ENCODE measurements around the gene CMPK1.

The CMPK1 gene

DNA sequence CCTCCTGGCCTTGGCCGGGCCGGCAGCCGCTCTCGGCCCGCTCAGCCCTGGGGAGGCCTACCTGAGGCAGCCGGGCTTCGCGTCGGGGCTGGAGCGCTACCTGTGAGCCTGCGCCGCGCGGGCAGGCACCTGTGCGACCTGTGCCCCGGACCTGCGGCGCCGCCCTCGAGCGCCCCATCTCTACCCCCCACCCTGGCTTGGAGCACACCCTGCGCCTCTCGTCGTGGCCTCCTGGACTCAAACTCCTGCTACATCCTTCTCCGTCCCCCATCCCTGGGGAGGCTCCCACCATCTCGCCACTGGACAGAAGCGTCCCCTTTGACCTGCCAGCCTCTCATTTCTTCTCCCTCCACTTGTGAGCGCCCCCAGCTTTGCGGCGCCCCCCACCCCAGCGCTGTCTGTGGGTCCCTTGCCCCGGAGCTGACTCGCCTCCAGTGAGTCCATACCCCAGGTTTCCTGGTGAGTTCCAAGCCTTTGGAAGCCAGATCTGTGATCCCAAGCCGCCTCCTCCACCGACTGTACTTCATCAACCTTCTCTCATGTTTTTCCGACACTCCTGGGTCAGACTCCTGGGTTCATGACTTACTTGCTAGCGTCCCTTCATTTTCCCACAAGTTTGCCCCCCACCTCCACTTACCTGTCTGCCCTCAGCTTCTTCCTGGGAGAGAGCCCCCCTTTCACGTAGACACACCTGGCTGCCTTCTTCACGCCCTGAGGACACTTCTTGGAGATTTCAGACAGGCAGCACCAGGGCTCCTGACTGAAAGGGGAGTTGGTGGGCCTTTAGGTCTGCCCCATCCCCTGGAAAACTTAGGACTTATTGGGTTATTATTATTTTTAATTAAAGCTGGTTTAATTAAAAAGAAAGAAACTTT is 83.8 kb downstream of the CMPK1 start:
- in situ Hi-C loops (cut with HindIII; ENCODE audit: low sequenced_read_pairs): no loop called here
- no peak for DNase-seq (ENCODE audit: low read depth)
- H3K4me3 ChIP-seq (ENCODE audit: low read depth, low read length): no peak overlapping the region
- TF ChIP-seq, protein P1, sequence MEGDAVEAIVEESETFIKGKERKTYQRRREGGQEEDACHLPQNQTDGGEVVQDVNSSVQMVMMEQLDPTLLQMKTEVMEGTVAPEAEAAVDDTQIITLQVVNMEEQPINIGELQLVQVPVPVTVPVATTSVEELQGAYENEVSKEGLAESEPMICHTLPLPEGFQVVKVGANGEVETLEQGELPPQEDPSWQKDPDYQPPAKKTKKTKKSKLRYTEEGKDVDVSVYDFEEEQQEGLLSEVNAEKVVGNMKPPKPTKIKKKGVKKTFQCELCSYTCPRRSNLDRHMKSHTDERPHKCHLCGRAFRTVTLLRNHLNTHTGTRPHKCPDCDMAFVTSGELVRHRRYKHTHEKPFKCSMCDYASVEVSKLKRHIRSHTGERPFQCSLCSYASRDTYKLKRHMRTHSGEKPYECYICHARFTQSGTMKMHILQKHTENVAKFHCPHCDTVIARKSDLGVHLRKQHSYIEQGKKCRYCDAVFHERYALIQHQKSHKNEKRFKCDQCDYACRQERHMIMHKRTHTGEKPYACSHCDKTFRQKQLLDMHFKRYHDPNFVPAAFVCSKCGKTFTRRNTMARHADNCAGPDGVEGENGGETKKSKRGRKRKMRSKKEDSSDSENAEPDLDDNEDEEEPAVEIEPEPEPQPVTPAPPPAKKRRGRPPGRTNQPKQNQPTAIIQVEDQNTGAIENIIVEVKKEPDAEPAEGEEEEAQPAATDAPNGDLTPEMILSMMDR (IDR thresholded peaks at IDR 0.05; ENCODE audit: low read depth, low read length, missing control alignments): no peak

DNA sequence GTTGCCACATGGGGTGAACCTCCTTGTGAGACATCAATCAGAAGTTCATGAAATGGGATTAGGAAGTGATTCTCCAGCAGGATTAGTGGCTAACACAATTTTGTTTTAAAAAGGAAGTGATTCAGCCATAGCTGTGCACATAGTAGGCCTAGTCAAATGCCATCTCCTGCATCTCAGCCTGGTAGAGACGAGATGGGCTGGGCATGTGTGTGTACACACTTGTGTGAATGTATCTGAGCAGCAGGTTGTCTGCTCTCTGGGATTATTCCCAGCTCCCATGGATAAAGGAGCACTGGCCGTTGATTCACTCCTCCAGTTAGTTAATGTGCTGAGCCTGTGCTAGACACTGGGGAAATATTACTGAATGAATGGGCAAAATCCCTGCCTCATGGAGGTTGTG is 84.5 kb downstream of the CMPK1 start:
- in situ Hi-C loops (cut with HindIII; ENCODE audit: low sequenced_read_pairs): no loop called here
- TF ChIP-seq, protein P1 (IDR thresholded peaks at IDR 0.05; ENCODE audit: low read depth, low read length, missing control alignments): no peak
- no peak for DNase-seq (ENCODE audit: low read depth)
- H3K4me3 ChIP-seq (ENCODE audit: low read depth, low read length): no peak overlapping the region

DNA sequence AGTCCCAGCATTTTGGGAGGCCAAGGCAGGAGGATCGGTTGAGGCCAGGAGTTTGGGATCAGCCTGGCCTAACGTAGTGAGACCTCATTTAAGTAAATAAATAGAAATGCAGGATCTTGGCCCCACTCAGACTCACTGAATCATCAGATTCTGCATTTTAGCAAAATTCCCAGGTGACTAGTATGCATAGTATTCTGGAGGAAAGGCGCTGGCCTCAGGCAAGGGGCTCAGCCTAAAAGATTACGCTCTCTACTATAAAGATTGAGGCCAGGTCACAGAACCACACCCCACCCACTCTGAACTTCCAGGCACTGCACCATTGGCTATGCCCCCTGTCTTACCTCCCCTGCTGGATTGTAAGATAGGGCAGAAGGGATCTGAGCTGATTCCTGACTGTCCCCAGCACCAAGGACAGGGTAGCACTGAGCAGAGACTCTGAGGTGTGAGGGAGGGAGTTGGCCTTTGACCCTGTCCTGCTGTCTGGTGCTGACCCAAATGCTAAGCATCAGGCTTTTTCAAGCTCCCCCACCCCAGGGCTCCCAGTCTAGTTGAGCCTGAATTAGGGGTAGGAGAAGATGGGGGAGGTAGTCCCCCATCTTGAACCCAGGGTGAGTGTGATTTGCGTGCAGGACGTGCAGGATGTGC is 85.2 kb downstream of the CMPK1 start:
- no peak for DNase-seq (ENCODE audit: low read depth)
- H3K4me3 ChIP-seq (ENCODE audit: low read depth, low read length): no peak overlapping the region
- in situ Hi-C loops (cut with HindIII; ENCODE audit: low sequenced_read_pairs): no loop called here
- TF ChIP-seq, protein P1 (IDR thresholded peaks at IDR 0.05; ENCODE audit: low read depth, low read length, missing control alignments): no peak

DNA sequence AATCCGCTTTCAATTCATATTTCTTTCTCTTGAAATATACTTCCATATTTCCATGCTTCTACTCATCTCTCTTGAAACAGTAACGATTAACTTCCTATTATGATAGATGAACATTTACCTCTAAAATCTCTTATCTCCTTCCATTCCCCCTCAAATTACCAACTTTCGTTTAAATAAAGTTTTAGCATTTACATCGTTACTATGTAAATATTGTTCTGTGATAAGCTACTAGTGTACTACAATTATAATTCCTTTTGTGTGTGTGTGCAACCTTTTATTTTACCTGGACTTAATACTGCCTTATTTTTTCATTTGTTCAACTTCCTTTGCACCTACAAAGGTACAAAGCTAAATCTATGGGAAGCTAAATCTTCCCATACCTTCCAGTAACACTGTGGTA is 87.0 kb downstream of the CMPK1 start:
- no peak for DNase-seq (ENCODE audit: low read depth)
- TF ChIP-seq, protein P1 (IDR thresholded peaks at IDR 0.05; ENCODE audit: low read depth, low read length, missing control alignments): no peak
- in situ Hi-C loops (cut with HindIII; ENCODE audit: low sequenced_read_pairs): no loop called here
- no peak overlapping the region for H3K4me3 ChIP-seq (ENCODE audit: low read depth, low read length)

DNA sequence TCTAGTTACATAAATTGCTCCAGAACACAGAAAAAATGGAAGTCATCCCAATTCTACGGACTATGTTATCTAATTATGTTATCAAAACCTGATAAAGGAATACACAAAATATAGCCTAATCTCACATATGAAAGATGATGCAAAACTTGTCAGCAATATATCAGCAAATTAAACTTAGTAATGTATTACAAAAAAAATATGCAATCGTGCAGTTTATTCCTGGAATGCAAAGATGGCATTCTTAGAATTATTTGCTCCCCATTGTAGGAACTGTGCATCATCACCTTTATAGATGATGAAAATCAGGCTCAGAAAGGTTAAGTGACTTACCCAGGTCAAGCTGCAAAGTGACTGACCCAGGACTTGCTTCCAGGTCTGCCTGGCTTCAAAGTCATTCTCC is 90.3 kb downstream of the CMPK1 start:
- DNase-seq (ENCODE audit: low read depth): no peak
- no peak overlapping the region for H3K4me3 ChIP-seq (ENCODE audit: low read depth, low read length)
- TF ChIP-seq, protein P1 (IDR thresholded peaks at IDR 0.05; ENCODE audit: low read depth, low read length, missing control alignments): no peak
- in situ Hi-C loops (cut with HindIII; ENCODE audit: low sequenced_read_pairs): no loop called here

DNA sequence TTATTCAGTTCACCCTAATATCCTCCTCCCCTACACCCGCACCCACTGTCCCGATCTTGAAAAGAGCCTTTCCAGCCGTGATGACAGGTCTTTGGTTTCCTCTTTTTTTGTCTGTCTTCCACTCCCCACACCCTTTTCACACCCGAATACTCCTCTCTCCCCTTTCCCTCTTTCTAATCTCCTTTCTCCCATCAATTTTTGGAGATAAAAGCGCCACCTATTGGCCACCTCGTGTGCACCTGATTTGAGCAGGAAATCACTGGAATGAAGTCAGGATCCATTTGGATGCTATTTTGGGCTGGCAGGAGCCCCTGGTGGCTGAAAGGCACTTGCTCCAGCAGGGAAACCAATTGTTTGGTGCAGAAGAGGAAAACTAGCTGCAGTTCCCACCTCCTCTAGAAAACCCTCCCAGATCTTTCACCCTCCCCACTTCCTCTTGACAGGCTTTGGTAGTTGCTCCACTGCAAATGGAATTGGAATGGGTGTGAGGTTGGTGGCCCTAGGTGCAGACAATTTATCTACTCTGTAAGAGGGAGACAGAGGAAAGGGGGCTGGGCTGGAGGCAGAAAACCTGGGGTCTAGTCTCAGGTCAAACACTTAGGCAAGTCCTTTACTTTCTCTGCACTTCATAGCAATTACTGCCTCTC is 90.9 kb downstream of the CMPK1 start:
- TF ChIP-seq, protein P1 (IDR thresholded peaks at IDR 0.05; ENCODE audit: low read depth, low read length, missing control alignments): peak; percentile 84
- in situ Hi-C loops (cut with HindIII; ENCODE audit: low sequenced_read_pairs): no loop called here
- DNase-seq (ENCODE audit: low read depth): peak; percentile 27
- no peak overlapping the region for H3K4me3 ChIP-seq (ENCODE audit: low read depth, low read length)

All from astrocyte of the cerebellum (primary cell).